Adrenal gland (tissue), 5 donors: ENCODE results near the gene UACA.

Source experiments
- POLR2A ChIP-seq, 2 donors: fragments of 450-650 bp; IDR thresholded peaks; one replicate each; pipeline ENCODE4 v1.6.1; 2017; ENCODE audit warnings: antibody characterized with exemption in 2 of 2, mild to moderate bottlenecking in 2 of 2, moderate library complexity in 1 of 2
- TF ChIP-seq, protein P1 (sequence below), 6 experiments: fragments of 450-650 bp in 4 of 6; fragments of 200-600 bp in 2 of 6; sonication (generic) in 1 of 6; IDR thresholded peaks; 1 replicate in 5 of 6; 2 replicates in 1 of 6; pipeline versions ENCODE4 v1.5.1 to v1.8.0; 2016 to 2021; ENCODE audit warnings: antibody characterized with exemption in 6 of 6, mild to moderate bottlenecking in 2 of 6, moderate library complexity in 1 of 6
- donor health status: DM: no; HTN: no; CAD: no.

- TF ChIP-seq, protein P1, sequence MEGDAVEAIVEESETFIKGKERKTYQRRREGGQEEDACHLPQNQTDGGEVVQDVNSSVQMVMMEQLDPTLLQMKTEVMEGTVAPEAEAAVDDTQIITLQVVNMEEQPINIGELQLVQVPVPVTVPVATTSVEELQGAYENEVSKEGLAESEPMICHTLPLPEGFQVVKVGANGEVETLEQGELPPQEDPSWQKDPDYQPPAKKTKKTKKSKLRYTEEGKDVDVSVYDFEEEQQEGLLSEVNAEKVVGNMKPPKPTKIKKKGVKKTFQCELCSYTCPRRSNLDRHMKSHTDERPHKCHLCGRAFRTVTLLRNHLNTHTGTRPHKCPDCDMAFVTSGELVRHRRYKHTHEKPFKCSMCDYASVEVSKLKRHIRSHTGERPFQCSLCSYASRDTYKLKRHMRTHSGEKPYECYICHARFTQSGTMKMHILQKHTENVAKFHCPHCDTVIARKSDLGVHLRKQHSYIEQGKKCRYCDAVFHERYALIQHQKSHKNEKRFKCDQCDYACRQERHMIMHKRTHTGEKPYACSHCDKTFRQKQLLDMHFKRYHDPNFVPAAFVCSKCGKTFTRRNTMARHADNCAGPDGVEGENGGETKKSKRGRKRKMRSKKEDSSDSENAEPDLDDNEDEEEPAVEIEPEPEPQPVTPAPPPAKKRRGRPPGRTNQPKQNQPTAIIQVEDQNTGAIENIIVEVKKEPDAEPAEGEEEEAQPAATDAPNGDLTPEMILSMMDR (IDR thresholded peaks at IDR 0.05): no peak
- no peak for TF ChIP-seq POLR2A (IDR thresholded peaks at IDR 0.05)
These were observed 152.8 kb downstream of the UACA start for GRCh38 chr15:70610541-70610940.
